HEK293 (cell line): ENCODE measurements around the gene OSBPL1A.

Experiments used
- CTCF ChIA-PET: fragments of 350-600 bp; formaldehyde crosslinking; extraction: SDS; loops from one replicate; lab custom pipeline; 2021; ENCODE audit warnings: antibody characterized with exemption; lab: Yijun Ruan, JAX
- POLR2A ChIA-PET: fragments of 300-600 bp; formaldehyde crosslinking; extraction: SDS; loops from one replicate; lab custom pipeline; 2020; ENCODE audit warnings: antibody characterized with exemption, inconsistent platforms; lab: Yijun Ruan, JAX
- H3K27ac ChIP-seq: fragments of 200-500 bp; sonication (Bioruptor generic); 2 replicates; pipeline ENCODE4 v1.5.1; 2014; ENCODE audit warnings: low read depth, low read length, control low read depth, inconsistent platforms; ENCODE audit errors: extremely low read depth
- H3K36me3 ChIP-seq, 2 experiments: fragments of 200-500 bp in 1 of 2; sonication (Bioruptor generic) in 1 of 2; 1 replicate in 1 of 2; 2 replicates in 1 of 2; pipeline ENCODE4 v1.5.1; 2014 to 2017; ENCODE audit warnings: inconsistent platforms in 2 of 2, low read length in 2 of 2; ENCODE audit not compliant: control insufficient read depth in 2 of 2, insufficient read depth in 1 of 2
- H3K4me1 ChIP-seq: fragments of 200-500 bp; sonication (Bioruptor generic); 2 replicates; pipeline ENCODE4 v1.5.1; 2014; ENCODE audit warnings: mild to moderate bottlenecking, low read length, inconsistent platforms; ENCODE audit not compliant: control insufficient read depth, insufficient read depth
- H3K4me3 ChIP-seq: 2 replicates; pipeline ENCODE4 v1.5.1; 2011; ENCODE audit warnings: low read depth, mild to moderate bottlenecking, control low read depth, low read length, moderate library complexity
- H3K9me3 ChIP-seq: fragments of 200-500 bp; sonication (Bioruptor generic); 2 replicates; pipeline ENCODE4 v1.5.1; 2014; ENCODE audit warnings: low read depth, low read length, inconsistent platforms; ENCODE audit not compliant: control insufficient read depth, insufficient read depth
- BCL11A ChIP-seq: fragments of 450-650 bp; formaldehyde crosslinking; IDR thresholded peaks from 2 replicates; pipeline ENCODE4 v1.5.1; 2016; ENCODE audit warnings: low read depth, missing biosample characterization, missing genetic modification characterization
- EGR2 ChIP-seq: fragments of 450-650 bp; formaldehyde crosslinking; IDR thresholded peaks from 2 replicates; pipeline ENCODE4 v1.5.1; 2016; ENCODE audit warnings: low read depth, missing biosample characterization, missing genetic modification characterization
- KLF8 ChIP-seq: fragments of 450-650 bp; formaldehyde crosslinking; IDR thresholded peaks from 2 replicates; pipeline ENCODE4 v1.5.1; 2016; ENCODE audit warnings: missing biosample characterization, missing genetic modification characterization
- OVOL3 ChIP-seq: fragments of 450-650 bp; formaldehyde crosslinking; IDR thresholded peaks from 2 replicates; pipeline ENCODE4 v1.5.1; 2016; ENCODE audit warnings: missing biosample characterization, missing genetic modification characterization
- SCRT2 ChIP-seq: fragments of 450-650 bp; formaldehyde crosslinking; IDR thresholded peaks from 2 replicates; pipeline ENCODE4 v1.5.1; 2016; ENCODE audit warnings: missing biosample characterization, missing genetic modification characterization
- SP2 ChIP-seq: fragments of 450-650 bp; formaldehyde crosslinking; IDR thresholded peaks from 2 replicates; pipeline ENCODE4 v1.5.1; 2016; ENCODE audit warnings: missing biosample characterization, missing genetic modification characterization
- ZBTB20 ChIP-seq: fragments of 450-650 bp; formaldehyde crosslinking; IDR thresholded peaks from 2 replicates; pipeline ENCODE4 v1.5.1; 2016; ENCODE audit warnings: missing biosample characterization, missing genetic modification characterization
- ZNF157 ChIP-seq: fragments of 450-650 bp; formaldehyde crosslinking; IDR thresholded peaks from 2 replicates; pipeline ENCODE4 v1.5.1; 2016; ENCODE audit warnings: missing biosample characterization, missing genetic modification characterization
- ZNF169 ChIP-seq: fragments of 450-650 bp; formaldehyde crosslinking; IDR thresholded peaks from 2 replicates; pipeline ENCODE4 v1.5.1; 2016; ENCODE audit warnings: missing biosample characterization, missing genetic modification characterization
- ZNF211 ChIP-seq: fragments of 450-650 bp; formaldehyde crosslinking; IDR thresholded peaks from 2 replicates; pipeline ENCODE4 v1.5.1; 2016; ENCODE audit warnings: low read depth, missing biosample characterization, missing genetic modification characterization
- ZNF26 ChIP-seq: fragments of 450-650 bp; formaldehyde crosslinking; IDR thresholded peaks from 2 replicates; pipeline ENCODE4 v1.5.1; 2016; ENCODE audit warnings: missing biosample characterization, missing genetic modification characterization
- ZNF274 ChIP-seq, 2 experiments: fragments of 200-500 bp in 1 of 2; fragments of 450-650 bp in 1 of 2; sonication (Bioruptor generic) in 1 of 2; formaldehyde crosslinking in 1 of 2; IDR thresholded peaks; 2 replicates each; pipeline versions ENCODE4 v1.5.1 to v1.6.1; 2014 to 2016; ENCODE audit warnings: borderline replicate concordance in 1 of 2, inconsistent platforms in 1 of 2, low read length in 1 of 2, missing biosample characterization in 1 of 2, missing genetic modification characterization in 1 of 2
- ZNF426 ChIP-seq: fragments of 450-650 bp; formaldehyde crosslinking; IDR thresholded peaks from 2 replicates; pipeline ENCODE4 v1.5.1; 2017; ENCODE audit warnings: missing biosample characterization, missing genetic modification characterization, mild to moderate bottlenecking, inconsistent platforms, moderate library complexity
- ZNF624 ChIP-seq: fragments of 450-650 bp; formaldehyde crosslinking; IDR thresholded peaks from 2 replicates; pipeline ENCODE4 v1.5.1; 2017; ENCODE audit warnings: missing biosample characterization, missing genetic modification characterization
- ZNF670 ChIP-seq: fragments of 450-650 bp; formaldehyde crosslinking; IDR thresholded peaks from 2 replicates; pipeline ENCODE4 v1.5.1; 2016; ENCODE audit warnings: missing biosample characterization, missing genetic modification characterization, low read depth
- ZNF701 ChIP-seq: fragments of 450-650 bp; formaldehyde crosslinking; IDR thresholded peaks from 2 replicates; pipeline ENCODE4 v1.5.1; 2016; ENCODE audit warnings: missing biosample characterization, missing genetic modification characterization
- TF ChIP-seq, protein P1 (sequence below): fragments of 450-650 bp; formaldehyde crosslinking; IDR thresholded peaks from 2 replicates; pipeline ENCODE4 v1.5.0; 2017; ENCODE audit warnings: missing biosample characterization, missing genetic modification characterization, borderline replicate concordance
- TF ChIP-seq, protein P2 (sequence below): fragments of 450-650 bp; formaldehyde crosslinking; conservative IDR thresholded peaks from 2 replicates; pipeline ENCODE4 v1.5.1; 2016; ENCODE audit warnings: low read depth, missing biosample characterization, missing genetic modification characterization
- TF ChIP-seq, protein P3 (sequence below): fragments of 450-650 bp; formaldehyde crosslinking; IDR thresholded peaks from 2 replicates; pipeline ENCODE4 v1.5.1; 2016; ENCODE audit warnings: missing biosample characterization, missing genetic modification characterization
- TF ChIP-seq, protein P4 (sequence below): fragments of 450-650 bp; formaldehyde crosslinking; IDR thresholded peaks from 2 replicates; pipeline ENCODE4 v1.5.1; 2016; ENCODE audit warnings: missing biosample characterization, missing genetic modification characterization
- TF ChIP-seq, protein P5 (sequence below): fragments of 450-650 bp; formaldehyde crosslinking; conservative IDR thresholded peaks from 2 replicates; pipeline ENCODE4 v1.5.1; 2016; ENCODE audit warnings: low read depth, missing biosample characterization, missing genetic modification characterization

Gene OSBPL1A

DNA sequence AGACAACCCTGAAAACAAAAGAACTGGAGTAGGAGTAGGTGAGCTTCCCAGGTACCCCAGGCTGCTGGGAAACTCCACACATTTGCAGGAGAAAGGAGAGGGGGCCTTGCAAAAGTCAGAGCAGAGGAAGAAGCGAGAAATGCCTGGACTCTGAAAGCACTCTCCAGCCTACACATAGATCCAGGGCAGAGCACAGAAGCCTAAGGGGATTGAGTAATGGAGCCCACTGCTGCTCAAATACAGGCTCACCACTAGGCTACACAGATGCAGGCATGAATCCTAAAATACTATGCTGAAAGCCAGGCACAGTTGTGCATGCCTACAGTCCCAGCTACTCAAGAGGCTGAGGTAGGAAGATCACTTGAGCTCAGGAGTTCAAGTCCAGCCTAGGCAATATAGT is 33.4 kb downstream of the OSBPL1A start (continued):
- TF ChIP-seq OVOL3 (tag by site-specific recombination) (no peak), ZNF426 (no peak)

DNA sequence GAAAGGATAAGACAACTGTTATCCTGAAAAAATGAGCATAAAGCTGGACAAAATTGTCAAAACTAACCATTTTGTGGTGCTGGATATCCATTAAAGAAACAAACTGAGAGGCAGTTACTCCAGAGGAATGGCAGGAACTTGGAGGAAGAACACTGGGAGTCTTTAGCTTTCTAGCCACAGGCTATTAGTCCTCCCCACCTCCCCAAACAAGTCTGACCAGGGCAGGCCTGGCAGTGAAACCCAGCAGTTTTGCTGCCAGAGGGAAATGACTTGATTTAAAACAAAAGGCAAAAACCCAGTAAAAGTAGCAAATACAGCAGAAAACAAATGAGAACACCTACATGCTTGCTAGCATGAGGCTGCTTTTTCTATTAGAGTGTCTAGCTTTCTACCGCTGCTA is 34.9 kb downstream of the OSBPL1A start:
- CTCF ChIA-PET = interaction anchor here (0.6 to 8.2 kb wide), 6 partner anchors 36 to 367 kb away, joined by 3 to 228 read pairs (median 4); no protein-coding TSS in a partner anchor
- H3K4me3 ChIP-seq = no peak overlapping the region
- no peaks in the 10 kb centered on the region for H3K4me1 ChIP-seq
- no peaks in the 10 kb centered on the region for H3K9me3 ChIP-seq
- TF ChIP-seq SP2 = no peak
- TF ChIP-seq, protein P1, sequence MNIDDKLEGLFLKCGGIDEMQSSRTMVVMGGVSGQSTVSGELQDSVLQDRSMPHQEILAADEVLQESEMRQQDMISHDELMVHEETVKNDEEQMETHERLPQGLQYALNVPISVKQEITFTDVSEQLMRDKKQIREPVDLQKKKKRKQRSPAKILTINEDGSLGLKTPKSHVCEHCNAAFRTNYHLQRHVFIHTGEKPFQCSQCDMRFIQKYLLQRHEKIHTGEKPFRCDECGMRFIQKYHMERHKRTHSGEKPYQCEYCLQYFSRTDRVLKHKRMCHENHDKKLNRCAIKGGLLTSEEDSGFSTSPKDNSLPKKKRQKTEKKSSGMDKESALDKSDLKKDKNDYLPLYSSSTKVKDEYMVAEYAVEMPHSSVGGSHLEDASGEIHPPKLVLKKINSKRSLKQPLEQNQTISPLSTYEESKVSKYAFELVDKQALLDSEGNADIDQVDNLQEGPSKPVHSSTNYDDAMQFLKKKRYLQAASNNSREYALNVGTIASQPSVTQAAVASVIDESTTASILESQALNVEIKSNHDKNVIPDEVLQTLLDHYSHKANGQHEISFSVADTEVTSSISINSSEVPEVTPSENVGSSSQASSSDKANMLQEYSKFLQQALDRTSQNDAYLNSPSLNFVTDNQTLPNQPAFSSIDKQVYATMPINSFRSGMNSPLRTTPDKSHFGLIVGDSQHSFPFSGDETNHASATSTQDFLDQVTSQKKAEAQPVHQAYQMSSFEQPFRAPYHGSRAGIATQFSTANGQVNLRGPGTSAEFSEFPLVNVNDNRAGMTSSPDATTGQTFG (tag by site-specific recombination) = no peak
- TF ChIP-seq, protein P2, sequence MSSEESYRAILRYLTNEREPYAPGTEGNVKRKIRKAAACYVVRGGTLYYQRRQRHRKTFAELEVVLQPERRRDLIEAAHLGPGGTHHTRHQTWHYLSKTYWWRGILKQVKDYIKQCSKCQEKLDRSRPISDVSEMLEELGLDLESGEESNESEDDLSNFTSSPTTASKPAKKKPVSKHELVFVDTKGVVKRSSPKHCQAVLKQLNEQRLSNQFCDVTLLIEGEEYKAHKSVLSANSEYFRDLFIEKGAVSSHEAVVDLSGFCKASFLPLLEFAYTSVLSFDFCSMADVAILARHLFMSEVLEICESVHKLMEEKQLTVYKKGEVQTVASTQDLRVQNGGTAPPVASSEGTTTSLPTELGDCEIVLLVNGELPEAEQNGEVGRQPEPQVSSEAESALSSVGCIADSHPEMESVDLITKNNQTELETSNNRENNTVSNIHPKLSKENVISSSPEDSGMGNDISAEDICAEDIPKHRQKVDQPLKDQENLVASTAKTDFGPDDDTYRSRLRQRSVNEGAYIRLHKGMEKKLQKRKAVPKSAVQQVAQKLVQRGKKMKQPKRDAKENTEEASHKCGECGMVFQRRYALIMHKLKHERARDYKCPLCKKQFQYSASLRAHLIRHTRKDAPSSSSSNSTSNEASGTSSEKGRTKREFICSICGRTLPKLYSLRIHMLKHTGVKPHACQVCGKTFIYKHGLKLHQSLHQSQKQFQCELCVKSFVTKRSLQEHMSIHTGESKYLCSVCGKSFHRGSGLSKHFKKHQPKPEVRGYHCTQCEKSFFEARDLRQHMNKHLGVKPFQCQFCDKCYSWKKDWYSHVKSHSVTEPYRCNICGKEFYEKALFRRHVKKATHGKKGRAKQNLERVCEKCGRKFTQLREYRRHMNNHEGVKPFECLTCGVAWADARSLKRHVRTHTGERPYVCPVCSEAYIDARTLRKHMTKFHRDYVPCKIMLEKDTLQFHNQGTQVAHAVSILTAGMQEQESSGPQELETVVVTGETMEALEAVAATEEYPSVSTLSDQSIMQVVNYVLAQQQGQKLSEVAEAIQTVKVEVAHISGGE (tag by site-specific recombination) = no peak
- TF ChIP-seq SCRT2 (tag by site-specific recombination) = no peak
- no peak for TF ChIP-seq ZNF274 (IDR thresholded peaks at IDR 0.05; ENCODE audit: low read length)
- no peak for TF ChIP-seq ZNF274 (tag by site-specific recombination; IDR thresholded peaks at IDR 0.05; ENCODE audit: borderline replicate concordance)
- TF ChIP-seq ZBTB20 (tag by site-specific recombination) = no peak
- no peak for TF ChIP-seq ZNF624 (tag by site-specific recombination)
- TF ChIP-seq ZNF26 (tag by site-specific recombination) = no peak
- TF ChIP-seq, protein P3, sequence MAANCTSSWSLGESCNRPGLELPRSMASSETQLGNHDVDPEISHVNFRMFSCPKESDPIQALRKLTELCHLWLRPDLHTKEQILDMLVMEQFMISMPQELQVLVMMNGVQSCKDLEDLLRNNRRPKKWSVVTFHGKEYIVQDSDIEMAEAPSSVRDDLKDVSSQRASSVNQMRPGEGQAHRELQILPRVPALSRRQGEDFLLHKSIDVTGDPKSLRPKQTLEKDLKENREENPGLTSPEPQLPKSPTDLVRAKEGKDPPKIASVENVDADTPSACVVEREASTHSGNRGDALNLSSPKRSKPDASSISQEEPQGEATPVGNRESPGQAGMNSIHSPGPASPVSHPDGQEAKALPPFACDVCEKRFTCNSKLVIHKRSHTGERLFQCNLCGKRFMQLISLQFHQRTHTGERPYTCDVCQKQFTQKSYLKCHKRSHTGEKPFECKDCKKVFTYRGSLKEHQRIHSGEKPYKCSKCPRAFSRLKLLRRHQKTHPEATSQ (tag by site-specific recombination) = no peak
- no peak for TF ChIP-seq BCL11A (tag by site-specific recombination)
- no peak for TF ChIP-seq ZNF157
- TF ChIP-seq, protein P4, sequence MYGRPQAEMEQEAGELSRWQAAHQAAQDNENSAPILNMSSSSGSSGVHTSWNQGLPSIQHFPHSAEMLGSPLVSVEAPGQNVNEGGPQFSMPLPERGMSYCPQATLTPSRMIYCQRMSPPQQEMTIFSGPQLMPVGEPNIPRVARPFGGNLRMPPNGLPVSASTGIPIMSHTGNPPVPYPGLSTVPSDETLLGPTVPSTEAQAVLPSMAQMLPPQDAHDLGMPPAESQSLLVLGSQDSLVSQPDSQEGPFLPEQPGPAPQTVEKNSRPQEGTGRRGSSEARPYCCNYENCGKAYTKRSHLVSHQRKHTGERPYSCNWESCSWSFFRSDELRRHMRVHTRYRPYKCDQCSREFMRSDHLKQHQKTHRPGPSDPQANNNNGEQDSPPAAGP (tag by site-specific recombination) = no peak
- TF ChIP-seq KLF8 (tag by site-specific recombination) = no peak
- TF ChIP-seq ZNF670 (tag by site-specific recombination) = no peak
- no peak for TF ChIP-seq ZNF169 (tag by site-specific recombination)
- TF ChIP-seq, protein P5, sequence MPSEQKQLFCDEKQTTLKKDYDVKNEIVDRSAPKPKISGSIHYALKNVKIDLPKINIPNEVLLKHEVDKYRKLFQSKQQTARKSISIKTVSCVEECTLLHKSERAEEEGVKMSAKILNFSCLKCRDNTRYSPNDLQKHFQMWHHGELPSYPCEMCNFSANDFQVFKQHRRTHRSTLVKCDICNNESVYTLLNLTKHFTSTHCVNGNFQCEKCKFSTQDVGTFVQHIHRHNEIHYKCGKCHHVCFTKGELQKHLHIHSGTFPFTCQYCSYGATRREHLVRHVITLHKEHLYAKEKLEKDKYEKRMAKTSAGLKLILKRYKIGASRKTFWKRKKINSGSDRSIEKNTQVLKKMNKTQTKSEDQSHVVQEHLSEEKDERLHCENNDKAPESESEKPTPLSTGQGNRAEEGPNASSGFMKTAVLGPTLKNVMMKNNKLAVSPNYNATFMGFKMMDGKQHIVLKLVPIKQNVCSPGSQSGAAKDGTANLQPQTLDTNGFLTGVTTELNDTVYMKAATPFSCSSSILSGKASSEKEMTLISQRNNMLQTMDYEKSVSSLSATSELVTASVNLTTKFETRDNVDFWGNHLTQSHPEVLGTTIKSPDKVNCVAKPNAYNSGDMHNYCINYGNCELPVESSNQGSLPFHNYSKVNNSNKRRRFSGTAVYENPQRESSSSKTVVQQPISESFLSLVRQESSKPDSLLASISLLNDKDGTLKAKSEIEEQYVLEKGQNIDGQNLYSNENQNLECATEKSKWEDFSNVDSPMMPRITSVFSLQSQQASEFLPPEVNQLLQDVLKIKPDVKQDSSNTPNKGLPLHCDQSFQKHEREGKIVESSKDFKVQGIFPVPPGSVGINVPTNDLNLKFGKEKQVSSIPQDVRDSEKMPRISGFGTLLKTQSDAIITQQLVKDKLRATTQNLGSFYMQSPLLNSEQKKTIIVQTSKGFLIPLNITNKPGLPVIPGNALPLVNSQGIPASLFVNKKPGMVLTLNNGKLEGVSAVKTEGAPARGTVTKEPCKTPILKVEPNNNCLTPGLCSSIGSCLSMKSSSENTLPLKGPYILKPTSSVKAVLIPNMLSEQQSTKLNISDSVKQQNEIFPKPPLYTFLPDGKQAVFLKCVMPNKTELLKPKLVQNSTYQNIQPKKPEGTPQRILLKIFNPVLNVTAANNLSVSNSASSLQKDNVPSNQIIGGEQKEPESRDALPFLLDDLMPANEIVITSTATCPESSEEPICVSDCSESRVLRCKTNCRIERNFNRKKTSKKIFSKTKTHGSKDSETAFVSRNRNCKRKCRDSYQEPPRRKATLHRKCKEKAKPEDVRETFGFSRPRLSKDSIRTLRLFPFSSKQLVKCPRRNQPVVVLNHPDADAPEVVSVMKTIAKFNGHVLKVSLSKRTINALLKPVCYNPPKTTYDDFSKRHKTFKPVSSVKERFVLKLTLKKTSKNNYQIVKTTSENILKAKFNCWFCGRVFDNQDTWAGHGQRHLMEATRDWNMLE (tag by site-specific recombination) = no peak
- no peak for TF ChIP-seq EGR2 (tag by site-specific recombination)
- no peak for TF ChIP-seq ZNF701
- no peak for TF ChIP-seq ZNF211 (tag by site-specific recombination)
- TF ChIP-seq, all 188 proteins: peak for 0
- POLR2A ChIA-PET = interaction anchor here (0.6 to 1.3 kb wide), 3 partner anchors 35 to 224 kb away, joined by 3 to 7 read pairs (median 4); partner anchors contain the start of genes CABYR, IMPACT and OSBPL1A
- peaks cover 0 to 12% of the 10 kb centered on the region in 2 experiments; a peak in 2 of 3 replicates for H3K36me3 ChIP-seq
- H3K27ac ChIP-seq = no peak overlapping the region
